Activated CD8-positive, alpha-beta memory T cell treated with anti-CD3 and anti-CD28 coated beads, Interleukin-2, amount 10 ng/mL, durations not matched to agents 7 days and 5 days (primary cell): ENCODE measurements around the gene MBNL2. TPM values are rescaled to one million over a fixed set of nuclear protein-coding genes. Genes with fewer than 3 reads are reported as not detected.

Source experiments
- ATAC-seq: fragments of 150-1000 bp; cut with Tn5 transposase; one replicate; pipeline ENCODE4 v1.10.0; 2021; ENCODE audit warnings: moderate library complexity
- CTCF ChIA-PET: fragments of 350-600 bp; sonication (Branson Sonifier 250); formaldehyde crosslinking; loops from one replicate; lab custom pipeline; 2021; ENCODE audit warnings: antibody characterized with exemption; lab: Charles Lee
- DNase-seq: peaks from one replicate; pipeline ENCODE4 v3.0.0-alpha.2; 2020
- H3K27ac Mint-ChIP-seq: one replicate; pipeline ENCODE4 v1.8.0; 2021; ENCODE audit warnings: mild to moderate bottlenecking, mixed read lengths
- H3K27me3 Mint-ChIP-seq: one replicate; pipeline ENCODE4 v1.8.0; 2021; ENCODE audit warnings: mixed read lengths
- H3K36me3 Mint-ChIP-seq: one replicate; pipeline ENCODE4 v1.8.0; 2021; ENCODE audit warnings: mild to moderate bottlenecking, mixed read lengths
- H3K4me1 Mint-ChIP-seq: one replicate; pipeline ENCODE4 v1.8.0; 2021; ENCODE audit warnings: mixed read lengths
- H3K4me3 Mint-ChIP-seq: one replicate; pipeline ENCODE4 v1.8.0; 2021; ENCODE audit warnings: mild to moderate bottlenecking, moderate library complexity, mixed read lengths
- H3K9me3 Mint-ChIP-seq: one replicate; pipeline ENCODE4 v1.8.0; 2022; ENCODE audit warnings: low read depth, mixed read lengths
- total RNA-seq, 2 experiments: library from RNA; stranded (reverse); gene quantifications; one replicate each; pipeline ENCODE4 v1.2.3, GENCODE V29; 2021

Gene MBNL2
- total RNA-seq, 2 experiments from 2014 or later, result 9.7 to 13.4 TPM

- Mint-ChIP-seq H3K36me3 (no peaks in the 10 kb centered on the region), H3K4me1 (peaks cover 30% of the 10 kb centered on the region), H3K9me3 (no peaks in the 10 kb centered on the region), H3K27me3 (no peaks in the 10 kb centered on the region), H3K27ac (no peak overlapping the region), H3K4me3 (no peak overlapping the region)
- CTCF ChIA-PET, result interaction anchor here (0.9 to 1.4 kb wide), 3 partner anchors 10 to 129 kb away, joined by 4 to 7 read pairs (median 4); no protein-coding TSS in a partner anchor
- ATAC-seq (peak; percentile 66), DNase-seq (no peak)
Observed at GRCh38 chr13:97215325-97215724, 6.8 kb upstream of the MBNL2 start.

DNA sequence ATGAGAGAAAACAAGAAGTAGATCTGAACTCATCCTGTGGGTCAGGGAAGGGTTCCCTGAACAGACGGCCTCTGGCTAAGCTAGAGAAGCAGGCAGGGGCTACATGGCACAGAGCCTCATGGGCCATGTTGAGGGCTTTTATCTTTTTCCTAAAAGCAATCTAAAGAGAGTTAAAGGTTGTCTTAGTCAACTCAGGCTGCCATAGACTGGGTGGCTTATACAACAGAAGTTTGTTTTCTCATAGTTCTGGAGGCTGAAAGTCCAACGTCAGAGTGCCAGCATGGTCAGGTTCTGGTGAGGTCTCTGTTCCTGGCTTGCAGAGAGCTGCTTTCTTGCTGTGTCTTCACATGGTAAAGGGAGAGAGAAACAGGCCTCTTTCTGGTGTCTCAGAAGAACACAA, 2.9 kb upstream of the MBNL2 start:
- Mint-ChIP-seq H3K4me3 (no peak overlapping the region), H3K9me3 (no peaks in the 10 kb centered on the region), H3K27ac (no peak overlapping the region), H3K36me3 (no peaks in the 10 kb centered on the region), H3K4me1 (peaks cover 37% of the 10 kb centered on the region), H3K27me3 (no peaks in the 10 kb centered on the region)
- DNase-seq (no peak), ATAC-seq (no peak)
- CTCF ChIA-PET, result interaction anchor here (0.9 kb wide), 1 partner anchor 109 kb away, joined by 4 read pairs; no protein-coding TSS in a partner anchor

- no peak for ATAC-seq
- Mint-ChIP-seq H3K27ac (no peak overlapping the region), H3K9me3 (no peaks in the 10 kb centered on the region), H3K27me3 (no peaks in the 10 kb centered on the region), H3K36me3 (no peaks in the 10 kb centered on the region), H3K4me1 (peaks cover 39% of the 10 kb centered on the region), H3K4me3 (no peak overlapping the region)
- CTCF ChIA-PET, result interaction anchor here (0.9 to 1.2 kb wide), 3 partner anchors 9 to 139 kb away, joined by 3 to 5 read pairs (median 4); no protein-coding TSS in a partner anchor
- DNase-seq, result no peak
Observed at GRCh38 chr13:97220151-97220900, 1.8 kb upstream of the MBNL2 start.

- Mint-ChIP-seq H3K4me1 (peaks cover 40% of the 10 kb centered on the region), H3K36me3 (no peaks in the 10 kb centered on the region), H3K9me3 (no peaks in the 10 kb centered on the region), H3K4me3 (no peak overlapping the region), H3K27ac (no peak overlapping the region), H3K27me3 (no peaks in the 10 kb centered on the region)
- CTCF ChIA-PET, result interaction anchor here (1.2 kb wide), 1 partner anchor 139 kb away, joined by 3 read pairs; no protein-coding TSS in a partner anchor
- no peak for ATAC-seq
- DNase-seq, result no peak
Observed at GRCh38 chr13:97221046-97221445, 1.1 kb upstream of the MBNL2 start.

- no peak overlapping the region for H3K27ac Mint-ChIP-seq
- H3K36me3 Mint-ChIP-seq, result no peaks in the 10 kb centered on the region
- peaks cover 43% of the 10 kb centered on the region for H3K4me1 Mint-ChIP-seq
- no peak overlapping the region for H3K4me3 Mint-ChIP-seq
- H3K9me3 Mint-ChIP-seq, result no peaks in the 10 kb centered on the region
- CTCF ChIA-PET, result interaction anchor here (0.5 to 4.7 kb wide), 5 partner anchors 10 to 287 kb away, joined by 3 to 38 read pairs (median 5); no protein-coding TSS in a partner anchor
- DNase-seq (no peak), ATAC-seq (no peak)
- no peaks in the 10 kb centered on the region for H3K27me3 Mint-ChIP-seq
Observed at GRCh38 chr13:97221466-97221865, 667 bp upstream of the MBNL2 start.

GRCh38 chr13:97223037-97223710, 1.0 kb downstream of the MBNL2 start:
- Mint-ChIP-seq H3K4me1 (peaks cover 57% of the 10 kb centered on the region), H3K36me3 (no peaks in the 10 kb centered on the region), H3K4me3 (peak overlapping the region; percentile 85), H3K9me3 (no peaks in the 10 kb centered on the region), H3K27ac (peak overlapping the region; percentile 90), H3K27me3 (no peaks in the 10 kb centered on the region)
- no peak for ATAC-seq
- no peak for DNase-seq
- CTCF ChIA-PET, result interaction anchor here (1.5 to 4.7 kb wide), 3 partner anchors 12 to 121 kb away, joined by 5 to 38 read pairs (median 24); no protein-coding TSS in a partner anchor

DNA sequence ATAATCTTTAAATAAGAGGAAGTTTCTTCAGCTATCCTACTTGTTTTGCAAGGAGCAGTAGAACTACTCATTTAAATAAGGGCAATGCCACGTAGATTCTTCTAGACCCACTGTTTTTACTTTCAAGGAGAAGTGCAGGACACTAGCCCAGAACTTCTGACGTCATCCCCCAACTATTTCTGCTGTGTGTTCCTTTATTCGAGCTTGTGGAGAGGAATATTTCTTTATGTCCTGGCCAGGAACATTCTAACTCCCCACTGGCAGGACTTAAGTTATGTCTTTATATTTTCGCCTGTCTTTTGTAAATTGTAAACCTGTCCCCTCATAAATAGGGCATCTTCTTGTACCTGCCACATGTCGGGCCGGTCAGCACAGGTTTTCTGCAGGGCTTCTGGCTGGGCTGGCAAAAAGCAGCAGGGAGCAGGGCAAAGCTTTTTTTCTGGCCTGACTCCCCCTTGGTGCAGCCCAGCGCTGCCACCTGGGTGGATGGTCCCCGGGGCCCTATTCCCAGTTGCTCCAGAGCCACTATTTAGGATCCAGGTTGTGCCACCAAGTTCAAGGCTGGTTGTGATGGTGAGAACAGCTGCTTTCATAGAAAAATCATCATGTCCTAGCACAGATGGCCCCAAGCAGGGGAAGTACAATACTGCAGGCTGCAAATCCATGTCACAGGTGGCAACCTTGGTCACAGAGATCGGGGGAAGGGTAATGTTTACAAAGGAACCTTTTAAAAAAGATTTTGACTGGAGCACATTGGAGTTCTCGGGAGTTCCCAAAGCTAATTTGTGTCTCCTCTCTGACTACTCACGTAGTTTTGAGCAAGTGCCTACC, 1.8 kb downstream of the MBNL2 start:
- peaks cover 57% of the 10 kb centered on the region for H3K4me1 Mint-ChIP-seq
- H3K36me3 Mint-ChIP-seq, result no peaks in the 10 kb centered on the region
- H3K4me3 Mint-ChIP-seq, result peak overlapping the region; percentile 85
- no peaks in the 10 kb centered on the region for H3K9me3 Mint-ChIP-seq
- DNase-seq, result no peak
- CTCF ChIA-PET, result interaction anchor here (0.8 to 4.7 kb wide), 8 partner anchors 9 to 135 kb away, joined by 3 to 38 read pairs (median 4); no protein-coding TSS in a partner anchor
- ATAC-seq, result no peak
- H3K27ac Mint-ChIP-seq, result peak overlapping the region; percentile 90
- no peaks in the 10 kb centered on the region for H3K27me3 Mint-ChIP-seq

DNA sequence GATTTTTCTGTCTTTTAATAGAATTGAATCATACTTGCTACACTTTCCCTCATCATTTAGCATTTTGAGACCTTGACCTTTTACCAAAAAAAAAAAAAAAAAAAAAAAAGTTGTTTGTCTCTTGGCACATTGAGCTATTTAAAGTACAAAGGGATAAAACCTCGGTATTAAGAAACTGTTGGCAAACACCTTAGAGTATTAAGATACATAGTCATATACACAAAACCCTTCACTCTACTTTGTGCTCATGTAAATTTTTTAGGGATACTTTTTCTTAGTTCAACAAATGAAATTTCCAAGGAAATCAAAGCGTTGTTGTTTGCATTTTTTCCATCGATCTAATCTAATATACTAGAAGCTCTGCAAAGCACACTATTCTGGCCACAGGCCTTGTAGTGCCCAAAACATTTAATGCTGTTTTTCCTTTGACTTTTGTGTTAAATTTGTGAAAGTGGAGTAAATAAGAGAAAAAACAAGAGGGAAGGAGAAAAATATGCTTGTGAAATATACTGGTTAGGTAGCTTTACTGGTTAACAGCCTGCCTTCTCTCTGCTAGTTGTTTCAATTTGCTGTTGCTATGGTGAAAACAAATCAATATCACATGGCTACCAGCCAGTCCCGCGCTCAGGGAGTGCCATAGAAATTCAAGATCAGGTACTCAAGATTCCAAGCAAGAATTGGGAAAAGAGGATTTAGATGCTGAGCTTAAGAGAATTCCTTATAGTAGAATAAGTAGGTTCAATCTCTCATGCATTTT, 2.6 kb downstream of the MBNL2 start:
- H3K36me3 Mint-ChIP-seq, result peaks cover 2% of the 10 kb centered on the region
- peak overlapping the region; percentile 85 for H3K4me3 Mint-ChIP-seq
- H3K27me3 Mint-ChIP-seq, result no peaks in the 10 kb centered on the region
- H3K4me1 Mint-ChIP-seq, result peaks cover 57% of the 10 kb centered on the region
- CTCF ChIA-PET, result interaction anchor here (0.8 to 4.7 kb wide), 10 partner anchors 10 to 135 kb away, joined by 3 to 38 read pairs (median 3); no protein-coding TSS in a partner anchor
- DNase-seq (no peak), ATAC-seq (no peak)
- H3K9me3 Mint-ChIP-seq, result no peaks in the 10 kb centered on the region
- H3K27ac Mint-ChIP-seq, result peak overlapping the region; percentile 90

DNA sequence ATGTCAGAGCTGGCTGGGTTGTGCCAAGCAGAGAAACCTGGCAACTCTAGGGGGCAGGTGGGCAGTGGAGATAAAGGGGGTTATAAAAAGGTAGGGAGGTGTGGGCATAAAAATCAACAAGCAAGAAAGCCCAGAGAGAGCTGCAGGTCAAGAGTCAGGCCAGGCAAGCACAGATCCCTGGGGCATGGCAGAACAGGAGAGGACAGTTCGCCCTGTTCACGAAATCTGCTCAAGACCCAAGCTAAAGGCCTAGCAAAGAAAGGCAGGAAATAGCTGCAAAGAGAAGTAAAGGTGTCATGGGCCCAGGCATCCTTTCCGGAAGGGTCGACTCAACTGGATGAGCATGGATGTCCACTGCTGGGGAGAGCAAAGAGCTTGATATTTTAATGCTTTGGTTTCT, 3.4 kb downstream of the MBNL2 start:
- H3K36me3 Mint-ChIP-seq, result peaks cover 2% of the 10 kb centered on the region
- DNase-seq (no peak), ATAC-seq (no peak)
- peaks cover 54% of the 10 kb centered on the region for H3K4me1 Mint-ChIP-seq
- no peaks in the 10 kb centered on the region for H3K9me3 Mint-ChIP-seq
- peak overlapping the region; percentile 85 for H3K4me3 Mint-ChIP-seq
- H3K27ac Mint-ChIP-seq, result peak overlapping the region; percentile 90
- no peaks in the 10 kb centered on the region for H3K27me3 Mint-ChIP-seq
- CTCF ChIA-PET, result interaction anchor here (1.0 to 4.7 kb wide), 6 partner anchors 10 to 116 kb away, joined by 3 to 38 read pairs (median 3); no protein-coding TSS in a partner anchor

GRCh38 chr13:97226013-97226412, 3.9 kb downstream of the MBNL2 start:
- no peak for DNase-seq
- H3K27me3 Mint-ChIP-seq, result no peaks in the 10 kb centered on the region
- H3K4me1 Mint-ChIP-seq, result peaks cover 53% of the 10 kb centered on the region
- H3K9me3 Mint-ChIP-seq, result no peaks in the 10 kb centered on the region
- peak overlapping the region; percentile 90 for H3K27ac Mint-ChIP-seq
- no peak overlapping the region for H3K4me3 Mint-ChIP-seq
- no peak for ATAC-seq
- H3K36me3 Mint-ChIP-seq, result peaks cover 2% of the 10 kb centered on the region
- CTCF ChIA-PET, result interaction anchor here (1.0 to 4.7 kb wide), 5 partner anchors 14 to 116 kb away, joined by 3 to 38 read pairs (median 3); no protein-coding TSS in a partner anchor

GRCh38 chr13:97226788-97227627, 4.9 kb downstream of the MBNL2 start:
- Mint-ChIP-seq H3K9me3 (no peaks in the 10 kb centered on the region), H3K4me3 (peak overlapping the region; percentile 77), H3K4me1 (peaks cover 46% of the 10 kb centered on the region)

More at GRCh38 chr13:97226788-97227627, 4.9 kb downstream of the MBNL2 start:
- Mint-ChIP-seq H3K27me3 (no peaks in the 10 kb centered on the region), H3K36me3 (peaks cover 2% of the 10 kb centered on the region), H3K27ac (peak overlapping the region; percentile 90)
- DNase-seq, result peak; percentile 67
- CTCF ChIA-PET, result interaction anchor here (1.0 to 1.8 kb wide), 6 partner anchors 13 to 117 kb away, joined by 3 to 10 read pairs (median 4); no protein-coding TSS in a partner anchor
- peak; percentile 64 for ATAC-seq
